GM12878 (cell line): ENCODE data around the gene ADD2.

Source experiments
- ATF3 ChIP-seq: IDR thresholded peaks from 2 replicates; pipeline ENCODE4 v1.6.1; 2011; ENCODE audit warnings: low read depth, mild to moderate bottlenecking, low read length, moderate library complexity, borderline replicate concordance; ENCODE audit errors: extremely low read depth
- CTCF ChIP-seq, 3 experiments: IDR thresholded peaks in 2 of 3; conservative IDR thresholded peaks in 1 of 3; 2 replicates each; pipeline ENCODE4 v1.5.1; 2011; ENCODE audit warnings: low read depth in 3 of 3, low read length in 3 of 3, mild to moderate bottlenecking in 3 of 3, control low read depth in 2 of 3, moderate library complexity in 2 of 3, inconsistent platforms in 1 of 3, mixed read lengths in 1 of 3; ENCODE audit not compliant: control insufficient read depth in 2 of 3, insufficient read depth in 1 of 3; ENCODE audit errors: extremely low read depth in 1 of 3
- MXI1 ChIP-seq: fragments of 150-350 bp; IDR thresholded peaks from 2 replicates; pipeline ENCODE4 v1.6.1; 2011; ENCODE audit warnings: low read depth, mild to moderate bottlenecking, inconsistent platforms, low read length, improper control_type of control experiment
- SIN3A ChIP-seq: IDR thresholded peaks from 2 replicates; pipeline ENCODE4 v1.6.1; 2012; ENCODE audit warnings: low read depth, low read length, improper control_type of control experiment
- SREBF2 ChIP-seq: IDR thresholded peaks from 2 replicates; pipeline ENCODE4 v1.6.1; 2012; ENCODE audit warnings: mild to moderate bottlenecking, low read length

- no peak for TF ChIP-seq MXI1
- no peak for TF ChIP-seq SREBF2
- TF ChIP-seq CTCF (IDR thresholded peaks at IDR 0.05 in 2 of 3, conservative IDR thresholded peaks at IDR 0.05 in 1 of 3; ENCODE audit: control insufficient read depth in 2 of 3, extremely low read depth in 1 of 3, insufficient read depth in 1 of 3, low read depth in 3 of 3, low read length in 3 of 3): peak; percentile 19 to 33 (median 28); a peak in 3 of 6 replicates
- no peak for TF ChIP-seq SIN3A
- TF ChIP-seq ATF3: no peak
Measured at GRCh38 chr2:70645733-70646419, 122.1 kb downstream of the ADD2 start.
